Activated naive CD4-positive, alpha-beta T cell (primary cell): ENCODE data around the gene C6orf15.

ENCODE experiments used
- DNase-seq, 4 experiments: peaks; one replicate each; lab custom pipeline; 2025; lab: John Stamatoyannopoulos, UW

Gene C6orf15

DNA sequence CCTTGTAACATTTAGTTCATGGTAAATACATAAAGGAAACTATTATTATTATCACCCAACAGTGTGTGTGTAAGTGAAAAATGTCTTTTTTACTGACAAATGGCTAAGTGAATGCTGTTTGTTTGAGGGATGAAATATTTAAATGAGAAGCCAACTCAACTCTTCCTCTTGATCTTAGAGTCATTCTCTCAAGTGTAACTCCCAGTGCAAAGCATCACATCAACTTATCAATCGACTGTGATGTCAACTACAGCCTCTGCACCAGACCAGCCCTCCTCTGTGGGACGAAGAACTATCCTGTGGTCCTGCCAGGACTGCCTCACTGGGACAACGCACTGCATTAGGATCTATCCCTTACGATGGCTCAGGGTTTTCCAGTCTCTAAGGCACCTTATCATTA lies 5.3 kb downstream of the C6orf15 start:
- no peak for DNase-seq

DNA sequence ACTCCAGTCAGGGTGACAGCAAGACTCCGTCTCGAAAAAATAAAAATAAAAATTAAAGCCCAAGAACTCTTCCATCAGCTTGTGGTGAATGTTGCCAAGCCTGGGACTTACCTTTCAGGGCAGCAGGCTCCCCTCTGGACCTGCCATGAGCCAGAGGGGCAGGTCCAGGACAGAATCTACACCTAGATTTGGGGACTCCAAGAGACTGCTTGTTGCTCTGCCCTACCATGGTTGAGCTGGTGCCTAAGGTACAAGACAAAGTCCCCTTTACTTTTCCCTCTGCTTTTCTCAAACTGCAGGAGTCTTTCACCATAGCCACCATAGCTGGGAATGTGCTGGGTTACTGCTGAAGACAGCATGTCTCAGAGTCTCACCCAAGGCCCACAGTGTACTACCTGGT lies 9.2 kb downstream of the C6orf15 start:
- DNase-seq: no peak

DNA sequence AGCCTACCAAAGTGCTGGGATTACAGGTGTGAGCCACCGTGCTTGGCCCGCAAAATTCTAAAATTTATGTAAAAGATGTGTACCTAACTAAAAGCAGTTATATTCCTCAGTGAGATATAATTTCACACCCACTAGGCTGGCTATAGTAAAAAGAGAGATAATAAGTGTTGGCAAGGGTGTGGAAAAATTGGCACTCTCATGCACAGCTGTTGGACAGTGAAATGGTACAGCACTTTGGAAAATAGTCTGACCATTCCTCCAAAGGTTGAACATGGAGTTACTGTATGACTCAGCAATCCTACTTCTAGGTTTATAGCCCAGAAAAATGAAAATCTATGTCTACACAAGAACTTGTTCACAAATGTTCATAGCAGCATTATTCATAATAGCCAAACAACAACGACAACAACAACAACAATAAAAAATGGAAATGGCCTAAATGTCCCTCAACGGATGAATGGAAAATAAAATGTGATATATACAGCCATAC lies 13.9 kb downstream of the C6orf15 start:
- DNase-seq: no peak

DNA sequence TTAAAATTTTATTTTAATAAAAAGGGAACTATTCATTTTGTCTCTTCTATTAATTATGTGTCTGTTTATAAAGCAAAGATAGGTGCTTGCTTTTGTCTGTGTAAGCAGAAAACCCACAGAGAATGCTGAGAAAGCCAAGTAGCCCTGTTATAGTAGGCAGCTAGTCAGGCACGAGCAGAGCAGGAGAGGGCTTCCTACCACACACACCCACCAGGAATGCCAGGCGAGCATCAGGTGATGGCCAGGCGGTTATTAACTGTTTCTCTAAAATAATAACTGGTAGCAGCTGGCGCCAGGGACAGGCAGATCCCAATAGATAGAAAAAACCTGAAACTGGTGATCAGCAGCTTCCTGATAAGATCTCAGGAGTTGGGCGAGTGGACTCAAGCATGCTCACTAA lies 15.7 kb downstream of the C6orf15 start:
- no peak for DNase-seq

DNA sequence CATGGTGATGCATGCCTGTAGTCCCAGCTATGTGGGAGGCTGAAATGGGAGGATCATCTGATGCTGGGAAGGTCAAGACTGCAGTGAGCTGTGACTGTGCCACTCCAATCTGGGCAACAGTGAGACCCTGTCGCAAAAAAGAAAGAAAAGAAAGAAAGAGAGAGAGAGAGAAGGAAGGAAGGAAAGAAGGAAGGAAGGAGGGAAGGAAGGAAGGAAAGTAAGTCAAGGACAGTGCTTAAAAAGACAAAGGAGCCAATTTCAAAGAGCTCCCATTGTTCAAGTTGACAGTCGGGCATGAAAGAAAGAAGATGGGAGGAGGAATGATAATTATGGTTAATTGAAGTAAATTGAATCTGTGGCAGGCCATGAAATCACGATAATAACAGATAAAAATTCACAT lies 16.2 kb downstream of the C6orf15 start:
- no peak for DNase-seq

DNA sequence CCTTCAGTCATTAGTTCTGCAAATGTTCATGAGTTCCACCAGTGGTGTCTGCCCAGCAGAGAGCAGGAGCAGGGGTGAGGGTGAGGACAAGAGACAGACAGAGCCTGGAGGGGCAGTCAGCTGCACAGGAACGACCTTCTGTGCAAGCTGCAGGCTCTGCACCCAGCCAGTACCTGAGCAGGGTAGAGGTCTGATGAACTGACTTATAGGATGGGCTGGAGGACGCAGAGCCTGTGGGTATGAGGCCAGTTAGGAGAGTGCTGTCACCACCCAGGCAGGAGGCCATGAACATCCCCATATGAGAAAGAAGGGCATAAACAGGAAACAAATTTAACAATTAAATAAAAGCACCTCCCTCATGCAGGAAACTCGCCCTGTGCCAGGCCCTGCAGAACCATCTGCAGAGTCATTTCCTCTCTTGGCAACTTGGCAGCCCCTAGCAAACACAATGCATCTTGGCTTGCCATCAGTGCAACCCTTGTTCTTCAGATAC lies 17.9 kb downstream of the C6orf15 start:
- peak in 2 of 4 experiments; percentile 25 to 43 for DNase-seq

DNA sequence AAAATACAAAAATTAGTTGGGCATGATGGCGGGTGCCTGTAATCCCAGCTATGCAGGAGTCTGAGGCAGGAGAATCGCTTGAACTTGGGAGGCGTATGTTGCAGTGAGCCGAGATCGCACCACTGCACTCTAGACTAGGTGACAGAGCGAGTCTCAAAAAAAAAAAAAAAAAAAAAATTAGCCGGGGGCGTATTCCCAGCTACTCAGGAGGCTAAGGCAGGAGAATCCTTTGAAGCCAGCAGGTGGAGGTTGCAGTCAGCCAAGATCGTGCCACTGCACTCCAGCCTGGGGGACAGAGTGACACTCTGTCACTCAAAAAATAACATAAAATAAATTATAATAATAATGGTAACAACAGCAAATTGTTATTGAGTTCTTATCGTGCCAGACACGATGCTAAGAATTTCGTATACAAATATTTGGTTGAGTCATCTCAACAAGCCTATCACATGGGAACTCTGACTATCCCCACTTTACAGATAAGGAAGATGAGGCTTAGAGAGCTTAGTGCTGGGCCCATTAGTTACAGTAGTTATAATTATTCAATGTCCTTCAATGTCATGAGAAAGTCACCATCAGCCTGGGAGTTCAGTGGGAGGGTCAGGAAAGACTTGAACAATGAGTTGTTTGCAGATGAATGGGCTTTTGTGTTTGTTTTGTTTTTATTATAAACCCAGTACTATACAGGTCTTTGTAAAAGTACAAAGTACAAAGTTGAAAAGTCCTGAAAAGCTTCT lies 19.4 kb downstream of the C6orf15 start:
- DNase-seq: no peak

DNA sequence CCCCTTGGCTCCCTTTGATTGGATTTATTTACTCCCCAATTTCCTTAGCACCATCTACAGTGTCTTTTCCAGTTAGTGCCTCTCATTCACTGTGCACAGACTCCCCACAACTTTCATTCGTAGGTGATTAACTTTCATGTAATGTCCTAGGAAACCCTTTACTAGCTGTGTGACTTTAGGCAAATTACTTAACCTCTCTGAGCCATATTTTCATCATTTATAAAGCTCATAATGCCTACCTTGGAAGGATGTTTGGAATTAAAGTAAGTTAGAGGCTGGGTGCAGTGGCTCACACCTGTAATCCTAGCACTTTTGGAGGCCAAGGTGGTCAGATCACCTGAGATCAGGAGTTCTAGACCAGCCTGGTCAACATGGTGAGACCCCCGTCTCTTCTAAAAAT lies 20.1 kb downstream of the C6orf15 start:
- DNase-seq: no peak

DNA sequence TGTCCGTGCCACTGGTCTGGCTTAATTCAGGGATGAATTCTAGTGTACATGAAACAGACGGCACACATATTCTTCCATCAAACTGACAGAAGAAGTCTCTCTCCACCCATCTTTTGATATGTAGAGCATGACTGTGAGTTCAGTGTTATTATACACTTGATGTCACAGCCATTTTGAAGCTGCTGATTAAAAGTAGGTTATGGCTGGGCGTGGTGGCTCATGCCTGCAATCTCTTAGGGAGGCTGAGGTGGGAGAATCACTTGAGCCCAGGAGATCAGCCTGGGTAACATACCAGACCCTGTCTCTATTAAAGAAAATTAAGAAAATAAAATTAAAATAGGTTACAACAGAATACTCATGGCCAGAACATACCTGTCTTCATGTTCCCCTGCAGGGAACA lies 20.7 kb downstream of the C6orf15 start:
- no peak for DNase-seq

DNA sequence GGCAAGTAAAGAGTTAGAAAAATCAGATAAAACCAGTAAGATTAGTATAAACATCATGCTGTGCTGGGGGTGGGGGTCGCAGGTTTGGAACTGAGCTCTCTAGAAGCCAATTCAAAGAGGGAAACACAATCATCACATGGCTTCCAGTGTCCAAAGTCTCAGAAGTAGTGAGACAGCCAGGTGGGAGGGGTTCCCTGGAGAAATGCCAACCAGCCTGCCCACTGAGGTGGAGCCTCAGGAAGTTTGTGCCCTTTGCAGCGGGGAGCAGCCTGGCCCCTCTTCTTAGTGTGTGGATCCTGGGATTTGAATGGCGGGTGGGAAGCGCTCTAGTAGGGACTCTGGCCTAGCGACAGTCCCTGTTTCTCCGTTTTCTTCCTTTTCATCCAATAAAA lies 21.4 kb downstream of the C6orf15 start:
- DNase-seq: no peak

DNA sequence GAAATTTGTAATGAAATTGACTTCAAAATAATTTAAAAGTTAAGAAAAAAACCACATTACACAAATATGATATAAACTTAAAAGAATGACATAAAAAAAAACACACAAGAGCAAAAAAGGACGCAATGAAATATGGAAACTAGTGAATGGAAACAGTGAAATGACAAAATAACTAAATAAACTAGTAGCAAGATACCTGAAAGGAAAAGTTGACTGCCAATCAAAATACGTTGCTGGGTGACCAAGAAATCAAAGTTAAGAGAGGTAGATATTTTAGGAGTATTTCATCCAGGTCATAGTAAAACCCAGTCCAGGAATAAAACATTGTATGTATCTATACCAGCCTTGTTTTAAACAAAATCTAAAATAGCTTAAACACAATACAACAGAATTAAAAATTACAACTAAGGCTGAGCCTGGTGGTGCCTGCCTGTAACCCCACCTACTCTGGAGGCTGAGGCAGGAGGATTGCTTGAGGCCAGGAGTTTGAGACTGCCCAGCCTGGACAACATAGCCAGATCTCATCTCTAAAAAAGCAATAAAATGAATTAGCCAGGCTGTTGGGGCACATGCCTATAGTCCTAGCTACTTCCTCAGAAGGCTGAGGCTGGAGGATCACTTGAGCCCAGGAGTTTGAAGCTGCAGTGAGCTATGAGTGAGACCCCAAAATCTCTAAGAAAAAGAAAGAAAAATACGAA lies 22.0 kb downstream of the C6orf15 start:
- no peak for DNase-seq

DNA sequence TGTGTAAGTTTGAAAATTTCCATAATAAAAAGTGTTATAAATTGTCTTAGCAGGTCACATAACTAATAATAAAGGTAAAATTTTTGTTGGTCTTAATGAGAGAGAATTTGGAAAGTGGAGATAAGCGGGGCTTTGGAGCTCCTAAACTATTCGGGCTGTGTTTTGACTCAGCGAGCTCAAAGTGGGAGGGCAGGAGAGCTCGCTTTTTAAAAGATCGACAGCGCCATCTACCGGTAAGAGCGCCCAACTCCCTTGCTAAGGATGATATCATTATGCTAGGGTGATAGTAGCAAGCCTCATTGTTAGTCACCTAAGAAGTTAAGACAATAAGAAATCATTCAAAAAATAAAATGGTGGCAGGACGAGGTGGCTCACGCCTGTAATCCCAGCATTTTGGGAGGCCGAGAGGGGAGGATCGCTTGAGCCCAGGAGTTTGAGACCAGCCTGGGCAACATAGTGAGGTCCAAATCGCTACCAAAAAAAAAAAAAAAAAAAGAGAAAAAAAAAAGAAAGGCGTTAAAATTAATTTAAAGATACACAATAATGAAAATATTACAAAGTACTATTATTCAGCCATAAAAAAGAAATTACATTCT lies 24.8 kb downstream of the C6orf15 start:
- peak; percentile 71 to 89 (median 82) for DNase-seq

DNA sequence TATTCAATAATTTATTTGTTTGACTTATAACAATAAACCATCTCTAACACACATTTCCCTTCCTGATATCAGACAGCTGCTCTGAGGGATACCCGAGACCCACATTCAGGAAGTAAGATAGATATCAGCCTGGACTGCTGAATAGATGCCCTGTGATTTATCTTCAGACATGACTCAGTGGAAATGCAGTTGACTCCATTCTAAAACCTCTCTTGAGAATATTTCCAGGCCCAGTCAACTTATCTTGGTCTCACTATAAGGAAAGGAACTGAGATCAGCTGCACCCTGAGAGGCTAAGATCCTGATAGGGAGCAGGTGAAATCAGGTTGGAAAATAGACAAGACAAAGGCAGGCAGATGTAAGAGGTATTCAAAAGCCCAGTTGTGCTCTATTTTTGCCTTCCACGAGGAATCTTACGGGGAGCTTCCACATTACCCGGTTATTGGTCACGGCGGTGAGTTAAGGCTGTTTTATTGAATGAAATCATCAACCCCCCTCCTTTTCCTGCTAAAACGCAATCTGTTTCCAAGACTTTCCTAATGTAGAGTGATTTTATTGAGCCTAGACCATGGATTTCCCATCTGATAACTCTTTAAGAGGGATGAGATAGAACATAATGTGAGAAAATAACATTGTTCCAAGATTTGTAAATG lies 25.5 kb downstream of the C6orf15 start:
- DNase-seq: no peak

DNA sequence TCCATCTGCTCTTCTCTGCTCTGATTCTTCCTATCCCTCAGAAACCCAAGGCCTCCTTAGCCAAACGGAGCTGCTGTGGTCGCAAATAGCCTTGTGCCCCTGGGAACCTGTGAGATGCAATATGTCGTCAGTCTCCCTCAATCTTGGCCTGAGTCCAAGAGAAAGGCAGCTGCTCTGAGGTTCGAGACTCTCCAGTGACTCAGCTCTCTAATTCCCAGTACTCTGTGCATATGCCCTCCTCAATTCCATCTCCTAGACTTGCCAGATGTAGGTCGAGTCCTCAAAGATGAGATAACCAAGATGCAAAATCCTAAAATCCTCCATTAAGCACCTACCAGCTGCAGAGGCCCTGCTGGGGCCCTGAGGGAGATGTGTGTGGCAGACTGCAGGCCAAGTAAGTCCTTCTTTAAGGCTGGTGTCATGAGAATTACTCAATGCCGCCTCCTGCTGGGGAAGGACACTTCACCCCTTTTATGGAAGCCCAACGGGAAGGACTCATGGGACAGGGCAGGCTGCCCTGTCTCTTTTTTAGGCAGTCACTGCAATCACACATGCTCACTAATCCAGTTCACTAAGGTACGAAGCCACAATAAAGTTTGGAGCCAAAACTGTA lies 28.5 kb downstream of the C6orf15 start:
- DNase-seq: peak in 1 of 4 experiments; percentile 6

DNA sequence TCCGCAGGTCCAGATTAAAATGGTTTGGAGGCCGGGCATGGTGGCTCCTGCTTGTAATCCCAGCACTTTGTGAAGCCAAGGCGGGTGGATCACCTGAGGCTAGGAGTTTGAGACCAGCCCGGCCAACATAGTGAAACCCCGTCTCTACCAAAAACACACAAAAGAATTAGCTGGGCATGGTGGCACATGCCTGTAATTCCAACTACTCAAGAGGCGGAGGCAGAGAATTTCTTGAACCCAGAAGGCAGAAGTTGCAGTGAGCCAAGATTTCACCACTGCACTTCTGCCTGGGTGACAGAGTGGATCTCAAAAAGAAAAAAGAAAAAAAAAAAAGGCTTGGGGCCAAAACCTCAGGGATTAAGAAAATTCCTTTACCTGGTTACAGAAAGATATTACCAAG lies 30.5 kb downstream of the C6orf15 start:
- no peak for DNase-seq

DNA sequence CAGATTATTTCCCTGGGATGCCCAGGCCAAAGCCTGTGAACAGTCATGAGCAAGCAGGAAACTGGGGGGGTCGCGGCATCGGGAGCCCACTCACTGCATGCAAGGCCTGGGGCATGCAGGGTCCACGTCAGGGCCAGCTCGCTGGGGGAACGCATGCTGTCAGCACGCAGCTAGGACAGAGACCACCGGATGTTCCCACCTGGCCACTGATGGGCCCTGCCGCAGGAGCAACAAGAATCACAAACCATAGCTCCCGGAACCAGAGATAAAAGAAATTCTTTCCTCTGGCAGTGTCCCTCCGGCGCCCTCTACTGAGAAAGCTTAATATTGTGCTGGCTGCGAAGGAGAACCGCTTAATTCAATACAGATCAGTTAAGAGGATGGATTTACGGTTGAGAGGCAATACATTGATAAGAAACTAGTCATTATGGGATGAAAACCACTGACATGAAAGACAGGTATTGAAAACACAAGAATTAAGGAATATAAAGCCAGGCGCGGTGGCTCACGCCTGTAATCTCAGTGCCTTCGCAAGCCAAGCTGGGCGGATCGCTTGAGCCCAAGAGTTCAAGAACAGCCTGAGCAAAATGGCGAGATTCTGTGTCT lies 32.6 kb downstream of the C6orf15 start:
- peak in 3 of 4 experiments; percentile 24 to 48 (median 34) for DNase-seq

DNA sequence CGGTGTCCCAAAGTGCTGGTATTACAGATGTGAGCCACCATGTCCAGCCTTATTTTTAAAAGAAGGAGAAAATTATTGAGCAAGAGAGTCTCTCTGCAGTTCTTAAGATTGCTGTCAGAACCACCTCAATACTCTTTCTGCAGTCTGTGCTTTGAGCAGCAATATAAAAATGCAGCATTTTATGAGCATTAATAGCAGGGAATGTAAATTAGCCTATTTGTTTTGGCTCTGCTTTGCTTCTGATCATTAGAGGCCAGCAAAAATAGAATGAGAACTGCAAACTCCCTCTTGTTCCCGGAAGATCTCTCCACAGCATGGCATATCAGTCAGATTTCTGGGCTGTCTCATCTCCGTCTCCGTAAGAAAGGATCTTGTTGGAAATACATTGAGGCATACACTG lies 35.8 kb downstream of the C6orf15 start:
- no peak for DNase-seq

DNA sequence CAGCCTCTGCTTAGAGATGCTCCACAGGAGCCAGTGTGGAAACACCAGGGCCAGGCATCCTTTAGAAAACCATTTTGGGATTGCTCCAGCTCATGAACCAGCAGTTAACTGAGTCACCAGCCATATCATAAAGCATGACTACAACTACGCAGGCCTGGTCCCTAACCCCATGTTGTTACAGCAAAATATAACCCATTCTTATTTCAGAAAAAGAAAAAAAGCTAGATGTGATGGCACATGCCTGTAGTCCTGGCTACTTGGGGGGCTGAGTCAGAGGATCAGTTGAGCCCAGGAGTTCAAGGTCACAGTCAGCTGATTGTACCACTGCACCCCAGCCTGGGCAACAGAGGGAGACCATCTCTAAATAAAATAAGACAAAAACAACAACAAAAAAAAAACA lies 36.8 kb downstream of the C6orf15 start:
- DNase-seq: no peak

DNA sequence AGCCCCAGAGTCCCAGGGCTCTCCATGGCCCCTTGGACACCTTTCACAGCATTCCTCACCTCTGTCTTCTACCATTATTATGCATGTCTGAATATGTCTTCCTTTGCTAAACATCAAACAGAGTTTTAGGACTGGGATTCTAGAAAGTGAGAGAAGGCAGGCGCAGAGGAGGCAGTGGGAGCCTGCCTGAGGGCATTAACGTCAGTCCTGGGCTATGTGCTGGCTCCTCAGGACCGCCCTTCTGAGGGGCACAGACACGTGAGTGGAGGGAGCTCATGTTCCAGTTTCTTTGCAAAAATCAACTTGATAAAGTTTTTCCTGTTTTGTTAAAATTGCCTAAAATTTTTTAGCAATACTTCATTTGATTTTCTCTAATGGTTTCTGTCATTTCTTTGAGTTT lies 38.0 kb downstream of the C6orf15 start:
- no peak for DNase-seq

DNA sequence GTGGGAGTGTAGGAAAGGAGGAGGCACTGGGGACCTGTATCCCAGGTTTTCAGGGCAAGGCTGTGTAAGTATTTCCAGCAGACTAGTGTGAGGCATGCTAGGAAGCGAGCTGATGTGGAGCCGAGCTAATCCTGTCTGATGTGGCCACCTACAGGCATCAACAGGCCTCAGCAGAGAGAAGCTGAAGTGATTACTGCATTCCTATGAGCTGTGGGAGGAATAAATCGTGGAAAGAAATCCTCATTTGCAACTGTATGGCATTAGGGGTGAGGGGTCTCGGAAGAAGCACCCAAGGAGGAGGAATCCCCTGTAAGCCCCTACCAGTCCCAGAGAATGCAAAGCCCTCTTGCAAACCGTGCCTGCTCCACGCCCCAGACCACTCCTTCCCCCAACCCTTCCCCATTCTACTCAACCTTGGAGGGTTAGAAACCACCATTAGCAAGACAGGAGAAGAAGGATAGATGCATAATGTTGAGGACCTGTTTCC lies 41.6 kb downstream of the C6orf15 start:
- DNase-seq: no peak

DNA sequence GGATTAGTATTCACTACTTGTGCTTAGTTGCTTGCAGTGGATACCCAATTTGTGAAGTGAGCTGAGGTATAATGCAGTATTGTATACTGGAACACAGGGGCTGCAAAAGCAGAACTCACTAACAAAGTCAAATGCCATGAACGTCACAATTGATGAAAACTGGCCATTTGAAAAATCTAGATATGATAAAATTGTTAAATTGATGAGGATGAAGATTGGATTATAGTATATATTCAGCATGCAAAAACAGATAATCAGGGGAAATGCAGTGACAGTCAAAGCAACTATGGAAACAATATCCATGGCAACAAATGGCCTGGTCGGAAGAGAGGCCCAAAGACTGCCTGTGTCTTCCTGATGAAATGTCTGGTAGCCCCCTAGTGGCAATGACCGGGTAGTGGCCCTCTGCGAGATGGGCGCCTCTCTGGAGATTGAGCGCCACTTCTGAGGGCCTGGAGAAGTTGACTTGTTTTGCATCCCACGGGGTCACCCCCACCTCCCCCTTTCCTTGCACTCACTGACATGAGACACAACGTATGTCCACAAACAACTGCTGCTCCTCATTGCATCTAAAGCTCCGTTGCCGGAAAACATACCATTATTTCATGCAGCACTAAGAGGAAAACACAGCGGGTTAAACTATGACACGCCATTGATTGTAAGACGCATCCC lies 43.6 kb downstream of the C6orf15 start:
- DNase-seq: peak; percentile 26 to 53 (median 39)
